Thoracic aorta endothelial cell (primary cell): ENCODE data around the gene LIN7B. TPM values are rescaled to one million over a fixed set of nuclear protein-coding genes. Genes with fewer than 3 reads are reported as not detected.

Experiments
- small RNA-seq: library from RNA; depleted of rRNA; stranded (forward); fragments of <200 nt; gene quantifications from one replicate; pipeline ENCODE3, GENCODE V24; 2012
- total RNA-seq: library from RNA; depleted of rRNA; stranded (reverse); fragments of >200 nt; gene quantifications from 2 replicates; pipeline ENCODE4 v1.2.3, GENCODE V29; 2012

The LIN7B gene, protein sequence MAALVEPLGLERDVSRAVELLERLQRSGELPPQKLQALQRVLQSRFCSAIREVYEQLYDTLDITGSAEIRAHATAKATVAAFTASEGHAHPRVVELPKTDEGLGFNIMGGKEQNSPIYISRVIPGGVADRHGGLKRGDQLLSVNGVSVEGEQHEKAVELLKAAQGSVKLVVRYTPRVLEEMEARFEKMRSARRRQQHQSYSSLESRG
- total RNA-seq, result 0.93 and 1.1 TPM in 2 replicates

DNA sequence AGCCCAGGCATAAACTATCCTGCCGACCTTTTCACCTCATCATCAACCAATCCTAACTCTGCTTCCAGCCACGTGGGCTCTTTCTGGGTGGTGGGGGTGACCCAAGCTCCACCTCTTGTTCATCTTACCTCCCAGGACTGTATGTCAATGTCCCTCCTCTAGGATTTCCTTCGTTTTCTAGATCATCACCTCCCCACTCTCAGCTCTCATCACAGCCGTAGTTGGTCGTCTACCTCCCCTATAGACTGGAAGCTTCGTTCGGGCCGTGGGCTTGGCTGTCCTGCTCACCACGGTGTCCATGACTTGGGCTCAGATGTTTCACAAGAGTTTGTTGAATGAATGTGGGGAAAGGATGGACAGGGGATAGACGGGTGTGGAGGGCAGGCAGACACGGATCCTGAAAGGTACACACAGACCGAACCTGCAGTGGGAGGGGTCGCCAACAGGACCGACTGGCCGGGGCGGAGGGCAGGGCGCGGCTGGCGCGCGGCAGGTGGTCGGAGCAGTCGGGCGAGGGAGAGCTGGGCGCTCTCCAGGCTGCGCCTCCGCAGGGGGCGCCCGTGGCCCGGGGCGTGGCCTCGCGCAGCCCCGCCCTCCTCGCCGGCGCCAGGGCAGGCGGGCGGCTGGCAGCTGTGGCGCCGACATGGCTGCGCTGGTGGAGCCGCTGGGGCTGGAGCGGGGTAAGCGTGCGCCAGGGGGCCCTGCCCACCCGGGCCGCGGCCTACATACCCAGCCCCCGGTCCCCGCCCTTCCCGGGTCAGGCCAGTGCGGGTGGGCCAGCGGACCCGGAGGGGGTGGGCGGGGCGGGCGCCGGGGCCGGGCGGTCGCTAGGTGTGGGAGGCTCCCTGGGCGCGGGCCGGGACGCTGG, at the start of gene LIN7B:
Gene LIN7B, plus strand, starts transcription at position 609 of the 868 bp plus-strand sequence. Its CDS starts 35 bp downstream, at position 644.

DNA sequence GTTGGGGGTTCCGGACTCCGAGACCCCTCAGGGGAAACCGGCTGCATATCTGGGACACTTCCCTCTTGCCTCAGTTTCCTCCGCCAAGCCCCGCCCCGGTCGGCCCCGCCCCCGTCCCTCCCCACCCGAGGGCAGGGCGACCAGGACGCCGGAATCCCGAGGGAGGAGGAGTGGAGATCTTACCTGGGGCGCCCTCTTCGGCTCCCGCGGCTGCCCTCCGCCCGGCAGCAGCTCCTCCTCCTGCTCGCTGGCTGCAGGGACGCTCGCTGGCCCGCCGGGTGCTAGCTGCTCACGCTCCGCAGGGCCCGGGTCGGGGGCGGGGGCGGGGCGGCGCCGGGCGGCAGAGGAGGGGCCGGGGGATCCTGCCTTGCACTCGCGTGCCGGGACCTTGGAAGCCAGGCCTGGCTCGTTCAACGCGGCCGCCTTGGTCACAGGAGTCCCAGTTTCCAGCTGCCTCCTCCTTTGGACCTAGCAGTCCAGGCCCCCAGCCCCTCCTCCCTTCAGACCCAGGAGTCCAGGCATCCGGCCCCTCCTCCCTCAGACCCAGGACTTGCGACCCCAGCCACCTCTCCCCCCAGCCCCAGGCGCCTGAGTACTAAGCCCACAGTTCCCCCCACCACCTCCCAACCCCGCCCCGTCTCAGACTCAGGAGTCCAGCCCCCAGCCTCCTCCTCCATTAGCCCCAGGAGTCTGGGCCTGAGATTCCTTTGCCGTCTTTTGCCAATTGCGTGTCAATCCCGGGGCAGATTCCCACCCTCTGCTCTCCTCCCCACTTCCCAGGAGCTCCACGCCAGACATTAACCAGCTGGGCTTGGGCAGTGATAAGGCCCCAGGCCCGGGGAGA, 49.2 kb upstream of the LIN7B start, which contains the start of gene NTF4:
Gene NTF4, minus strand, starts transcription at position 51 of the 844 bp plus-strand sequence. CDS start 2,821 bp downstream, outside the sequence.

DNA sequence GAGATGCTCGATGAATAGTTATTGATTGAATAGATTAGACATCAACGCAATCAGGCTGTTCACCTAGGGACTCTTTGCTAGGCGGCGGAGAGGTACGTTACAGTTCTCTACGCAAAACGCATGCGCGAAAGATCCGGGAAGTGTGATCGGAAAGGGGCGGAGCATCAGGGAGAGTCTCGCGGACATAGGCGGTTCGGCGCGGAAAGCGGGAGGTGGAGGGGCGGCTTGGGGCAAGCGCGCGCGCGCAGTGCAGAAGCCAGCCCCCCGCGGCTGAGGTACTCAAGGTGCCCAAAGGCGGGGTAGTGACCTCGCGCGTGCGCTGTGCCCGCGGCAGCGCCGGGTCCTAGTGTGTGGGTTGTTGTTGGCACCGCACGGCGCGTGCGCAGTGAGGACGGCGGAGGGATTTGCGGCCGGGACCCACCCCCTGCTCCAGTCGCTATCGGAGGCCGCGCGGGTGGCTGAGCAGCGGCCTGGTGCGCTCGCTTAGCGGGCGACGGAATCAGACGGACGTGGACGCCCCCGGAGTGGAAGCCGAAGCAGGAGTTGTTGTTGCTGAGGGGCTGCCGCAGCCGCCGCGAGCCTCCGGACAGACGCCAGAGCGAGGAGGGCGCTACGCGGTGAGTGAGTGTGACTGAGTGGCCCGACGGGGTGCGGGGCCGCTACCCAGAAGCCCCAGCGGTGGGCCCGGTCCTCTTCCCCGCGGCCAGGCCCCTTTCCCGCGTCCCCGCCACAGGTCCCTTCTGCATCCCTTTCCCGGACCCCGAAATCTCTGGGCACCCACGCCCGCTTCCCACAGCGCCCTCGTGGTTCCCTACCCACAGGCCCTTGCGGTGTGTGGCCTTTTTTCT, 28.9 kb upstream of the LIN7B start, which contains the start of gene SNRNP70:
Gene SNRNP70, plus strand, starts transcription at position 432 of the 848 bp plus-strand sequence. CDS start 964 bp downstream, outside the sequence.

DNA sequence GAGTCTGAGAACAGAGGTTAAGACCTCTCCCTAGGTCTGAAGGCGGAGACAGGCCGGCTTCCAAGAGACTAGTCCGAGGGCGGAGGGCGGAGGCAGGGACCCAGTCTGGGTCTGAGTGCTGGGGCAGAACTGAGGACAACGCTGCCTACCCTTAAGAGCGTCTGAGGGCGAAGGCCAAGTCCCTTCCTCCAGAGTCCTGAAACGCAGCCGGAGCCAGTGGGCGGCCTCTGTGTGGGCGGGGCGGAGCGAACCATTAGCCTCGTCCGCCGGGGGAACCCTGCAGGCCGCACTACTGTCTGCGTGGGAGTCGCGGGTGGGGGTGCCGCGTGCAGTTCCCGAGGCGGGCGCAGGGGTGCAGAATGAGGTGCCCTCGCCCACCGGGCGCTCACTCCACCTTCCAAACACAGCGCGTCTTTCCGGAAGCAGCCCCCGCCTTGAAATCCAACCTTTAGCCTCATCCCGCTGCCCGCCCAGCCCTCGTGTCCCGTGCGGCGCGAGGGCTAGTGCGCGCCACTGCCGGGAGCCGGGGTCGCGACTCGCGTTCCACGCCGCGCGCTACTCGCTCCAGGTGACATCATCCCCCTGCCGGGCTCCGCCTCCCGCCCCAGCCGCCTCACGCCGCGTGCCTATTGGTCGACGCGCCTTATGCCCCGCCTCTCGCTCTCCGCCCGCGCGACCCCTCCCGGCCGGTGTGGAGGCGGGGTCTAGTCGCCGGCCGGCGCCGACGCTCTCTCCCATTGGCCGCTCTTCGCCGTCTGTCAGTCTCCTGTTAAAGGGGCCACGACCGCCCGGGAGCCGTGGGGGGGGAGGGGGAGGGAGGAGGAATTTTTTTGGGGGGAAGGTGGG, 4.6 kb downstream of the LIN7B start, which contains the start of gene C19orf73:
Gene C19orf73, minus strand, starts transcription at position 579 of the 846 bp plus-strand sequence. Its CDS starts 121 bp downstream, at position 458.

DNA sequence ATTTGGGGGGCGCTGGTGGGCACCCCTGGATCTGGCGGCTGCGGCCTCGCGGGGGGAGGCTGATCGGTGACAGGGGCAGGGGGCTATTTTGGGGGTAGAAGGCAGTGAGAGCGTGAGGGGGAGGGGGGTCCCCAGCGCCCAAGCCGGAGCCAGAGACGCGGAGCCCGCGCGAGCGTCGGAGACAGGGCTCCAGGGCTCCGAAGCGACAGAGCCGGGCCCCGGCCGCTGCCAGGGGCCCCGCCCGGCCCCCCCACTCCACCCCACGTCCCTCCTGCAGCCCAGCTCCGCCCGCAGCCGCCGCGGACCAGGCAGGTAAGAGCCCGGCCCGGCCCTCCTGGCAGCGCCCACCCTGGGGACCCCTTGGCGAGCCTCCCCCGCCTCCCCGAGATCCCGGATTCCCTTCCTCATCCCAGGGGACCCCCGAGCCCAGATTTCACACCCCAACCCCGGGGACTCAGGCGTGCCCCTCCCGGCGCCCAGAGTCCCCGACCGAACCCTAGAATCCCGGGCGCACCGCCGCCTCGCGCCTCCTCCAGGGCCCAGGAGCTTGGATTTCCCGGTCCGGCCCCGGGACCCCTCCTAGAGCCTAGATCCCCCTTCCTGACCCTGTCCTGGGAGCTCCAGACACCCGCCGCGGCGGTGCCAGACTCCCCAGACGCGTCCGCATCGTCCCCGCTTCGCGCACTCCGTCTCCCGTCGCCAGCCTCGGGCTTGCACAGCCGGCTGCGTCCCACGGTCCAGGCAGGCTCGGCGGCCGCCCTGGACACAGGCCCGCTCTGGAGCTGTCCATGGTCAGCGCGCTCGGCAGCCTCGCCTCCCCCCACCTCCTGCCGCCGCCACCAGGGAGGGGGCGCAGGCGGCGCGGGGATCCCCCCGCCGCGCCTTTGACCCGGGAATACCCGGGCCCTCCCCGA, 5.5 kb downstream of the LIN7B start, which contains the start of gene PPFIA3:
Gene PPFIA3, plus strand, starts transcription at position 134 of the 914 bp plus-strand sequence. CDS start 8,330 bp downstream, outside the sequence.

DNA sequence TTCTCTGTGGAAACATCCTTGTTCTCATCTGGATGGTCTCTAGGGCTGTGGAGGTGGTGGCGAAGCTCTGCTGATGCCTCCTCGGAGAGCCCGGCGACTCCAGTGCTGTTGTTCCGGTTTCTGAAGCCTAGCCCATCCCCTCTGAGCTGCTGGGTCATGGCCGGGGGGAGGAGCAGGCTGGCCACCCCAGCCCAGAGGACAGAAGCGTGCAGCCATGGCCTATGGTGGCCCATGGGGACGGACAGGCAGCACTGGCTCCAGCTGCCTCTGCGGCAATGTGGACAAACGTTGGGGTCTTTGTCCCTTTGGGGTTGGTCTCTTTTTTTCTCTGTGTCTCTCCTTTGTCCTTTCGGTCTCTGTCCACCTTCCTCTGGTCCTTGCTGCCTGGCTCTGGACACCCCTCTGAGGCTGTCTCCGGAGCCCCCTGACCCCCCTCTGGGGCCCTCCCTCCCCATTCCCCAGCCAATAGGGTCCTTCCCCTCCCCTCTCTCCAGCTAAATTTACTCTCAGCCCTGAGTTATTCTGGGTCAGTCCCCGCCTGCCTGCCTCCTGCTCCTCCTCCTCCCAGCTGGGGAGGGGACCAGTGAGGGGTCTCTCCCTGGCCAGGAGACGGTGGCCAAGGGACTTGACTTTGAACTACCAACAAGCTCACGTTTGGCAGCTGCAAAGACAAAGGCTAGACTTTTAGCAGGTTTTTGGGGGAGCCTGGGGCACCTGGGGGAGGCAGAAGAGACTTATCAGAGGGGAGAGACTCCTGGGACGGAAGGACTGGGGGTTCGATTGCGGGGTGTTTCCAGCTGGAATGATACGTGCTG, 41.0 kb downstream of the LIN7B start, which contains the start of gene HRC:
Gene HRC, minus strand, starts transcription at position 392 of the 815 bp plus-strand sequence. Its CDS starts 159 bp downstream, at position 233.

DNA sequence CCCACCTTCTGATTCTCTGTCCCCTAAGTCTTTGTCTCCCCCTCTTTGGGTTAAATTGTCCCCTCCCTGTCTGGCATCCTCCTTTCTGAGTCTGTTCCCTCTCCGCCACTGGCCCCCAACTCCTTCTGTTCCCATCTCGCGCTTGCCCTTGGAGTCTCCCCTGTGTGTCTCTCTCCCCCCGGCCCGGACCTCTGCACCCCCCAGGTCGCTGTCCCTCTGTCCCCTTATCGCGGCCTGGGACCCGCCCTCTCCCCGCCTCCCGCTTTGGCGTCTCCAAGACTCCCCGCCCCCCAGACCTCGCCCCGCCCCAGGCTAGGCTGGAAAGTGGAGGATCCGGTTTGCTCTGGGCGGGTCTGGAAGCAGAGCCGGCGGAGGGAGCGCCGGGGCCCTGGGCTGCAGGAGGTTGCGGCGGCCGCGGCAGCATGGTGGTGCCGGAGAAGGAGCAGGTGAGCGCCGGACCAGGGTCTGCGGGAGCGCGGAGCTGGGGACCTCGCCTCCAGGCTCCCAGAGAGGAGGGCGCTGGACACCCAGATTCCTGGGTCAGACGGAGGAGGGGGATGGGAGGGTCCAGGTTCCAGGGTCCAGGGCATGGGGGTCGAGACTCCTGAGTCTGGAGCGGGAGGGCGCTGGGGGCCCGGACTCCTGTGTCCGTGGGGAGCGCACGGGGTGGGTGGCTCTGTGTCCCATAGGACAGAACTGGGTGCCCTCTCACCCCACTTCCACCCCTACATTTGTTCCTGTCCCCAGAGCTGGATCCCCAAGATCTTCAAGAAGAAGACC, 43.5 kb downstream of the LIN7B start, which contains the start of gene TRPM4:
Gene TRPM4, plus strand, starts transcription at position 348 of the 780 bp plus-strand sequence. Its CDS starts 75 bp downstream, at position 423.

Small RNAs within 50 kb of the gene (small RNA-seq; reads per million reads assigned to genes)
- gene RN7SL708P, result not detected

Other genes with a start within 250 kb of the LIN7B start
- gene PLEKHA4, start 245.8 kb upstream of the LIN7B start, total RNA-seq, result 4.4 and 5.6 TPM in 2 replicates
- 35.7 and 43.0 TPM in 2 replicates for gene PPP1R15A, start 241.9 kb upstream of the LIN7B start, total RNA-seq
- gene TULP2, start 215.6 kb upstream of the LIN7B start, total RNA-seq, result 0.40 TPM in 1 of 2 replicates, not detected in the other
- gene NUCB1, start 214.1 kb upstream of the LIN7B start, total RNA-seq, result 193 and 203 TPM in 2 replicates
- not detected in 2 replicates for gene DHDH, start 180.7 kb upstream of the LIN7B start, total RNA-seq
- gene BAX, start 159.5 kb upstream of the LIN7B start, total RNA-seq, result 81.7 and 89.2 TPM in 2 replicates
- gene FTL, start 149.1 kb upstream of the LIN7B start, total RNA-seq, result 1,330 and 1,646 TPM in 2 replicates
- gene GYS1, start 121.1 kb upstream of the LIN7B start, total RNA-seq, result 45.9 and 46.9 TPM in 2 replicates
- gene RUVBL2, start 120.5 kb upstream of the LIN7B start, total RNA-seq, result 152 and 220 TPM in 2 replicates
- gene LHB, start 97.3 kb upstream of the LIN7B start, total RNA-seq, result not detected in 2 replicates
- gene CGB3, start 90.0 kb upstream of the LIN7B start, total RNA-seq, result not detected in 2 replicates
- gene CGB2, start 82.5 kb upstream of the LIN7B start, total RNA-seq, result not detected in 2 replicates
- not detected in 2 replicates for gene CGB1, start 77.5 kb upstream of the LIN7B start, total RNA-seq
- 0.22 TPM in 1 of 2 replicates, not detected in the other for gene CGB5, start 70.5 kb upstream of the LIN7B start, total RNA-seq
- not detected in 2 replicates for gene CGB8, start 65.3 kb upstream of the LIN7B start, total RNA-seq
- 0.13 and 0.29 TPM in 2 replicates for gene CGB7, start 56.6 kb upstream of the LIN7B start, total RNA-seq
- gene NTF4, start 49.6 kb upstream of the LIN7B start, total RNA-seq, result not detected in 2 replicates
- not detected in 2 replicates for gene KCNA7, start 41.7 kb upstream of the LIN7B start, total RNA-seq
- 169 and 205 TPM in 2 replicates for gene SNRNP70, start 28.9 kb upstream of the LIN7B start, total RNA-seq
- 0.80 and 0.93 TPM in 2 replicates for gene C19orf73, start 4.8 kb downstream of the LIN7B start, total RNA-seq
- 1.7 and 3.2 TPM in 2 replicates for gene PPFIA3, start 5.2 kb downstream of the LIN7B start, total RNA-seq
- not detected in 2 replicates for gene HRC, start 41.0 kb downstream of the LIN7B start, total RNA-seq
- 14.1 and 16.5 TPM in 2 replicates for gene TRPM4, start 43.4 kb downstream of the LIN7B start, total RNA-seq
- gene SLC6A16, start 210.8 kb downstream of the LIN7B start, total RNA-seq, result 0.65 and 1.3 TPM in 2 replicates
- gene CD37, start 221.0 kb downstream of the LIN7B start, total RNA-seq, result not detected in 2 replicates
- gene TEAD2, start 248.0 kb downstream of the LIN7B start, total RNA-seq, result 59.0 and 74.2 TPM in 2 replicates
- gene DKKL1, start 249.5 kb downstream of the LIN7B start, total RNA-seq, result not detected in 2 replicates